Esophagus mucosa (tissue), 1 donor: ENCODE data around the gene SLC4A7. TPM values are rescaled to one million over a fixed set of nuclear protein-coding genes. Genes with fewer than 3 reads are reported as not detected.
"Not testable (repeated sequence)": the region's sequence is repeated elsewhere in the genome, so short reads cannot be mapped to it uniquely, and the experiment has no call there.

ENCODE experiments used
- ATAC-seq: fragments of 200-7000 bp; cut with Tn5 transposase; one replicate; pipeline ENCODE4 v1.9.1; 2020
- total RNA-seq: library from RNA; stranded (reverse); gene quantifications from one replicate; pipeline ENCODE4 v1.2.4, GENCODE V29; 2023
- donor health status: DM: yes; HTN: yes; CAD: no.

SLC4A7 gene
- total RNA-seq, 1 donor from 2014 or later: 17.3 TPM

GRCh38 chr3:27426926-27427325 is 57.3 kb downstream of the SLC4A7 start:
- no peak for ATAC-seq

GRCh38 chr3:27425896-27426565 is 58.2 kb downstream of the SLC4A7 start:
- ATAC-seq: no peak

- ATAC-seq: not testable (repeated sequence)
Observed at GRCh38 chr3:27424812-27425521, 59.2 kb downstream of the SLC4A7 start.

GRCh38 chr3:27423463-27423862 is 60.7 kb downstream of the SLC4A7 start:
- no peak for ATAC-seq

GRCh38 chr3:27422617-27423016 is 61.6 kb downstream of the SLC4A7 start:
- no peak for ATAC-seq

- no peak for ATAC-seq
Observed at GRCh38 chr3:27415202-27415601, 69.0 kb downstream of the SLC4A7 start.

- no peak for ATAC-seq
Observed at GRCh38 chr3:27392950-27393679, 91.1 kb downstream of the SLC4A7 start.

GRCh38 chr3:27392414-27392813 is 91.8 kb downstream of the SLC4A7 start:
- not testable (repeated sequence) for ATAC-seq

- no peak for ATAC-seq
Observed at GRCh38 chr3:27391796-27392195, 92.4 kb downstream of the SLC4A7 start.

- ATAC-seq: no peak
Observed at GRCh38 chr3:27387625-27388024, 96.6 kb downstream of the SLC4A7 start.

GRCh38 chr3:27385504-27385903 is 98.7 kb downstream of the SLC4A7 start:
- no peak for ATAC-seq

- ATAC-seq: no peak
Observed at GRCh38 chr3:27384191-27384590, 100.0 kb downstream of the SLC4A7 start.

GRCh38 chr3:27380433-27381357 is 103.5 kb downstream of the SLC4A7 start:
- no peak for ATAC-seq

- peak; percentile 41 for ATAC-seq
Observed at GRCh38 chr3:27378331-27378730, 105.9 kb downstream of the SLC4A7 start.

- ATAC-seq: no peak
Observed at GRCh38 chr3:27376109-27376772, 107.9 kb downstream of the SLC4A7 start.

- ATAC-seq: peak; percentile 100
Observed at GRCh38 chr3:27368831-27369607, 115.2 kb downstream of the SLC4A7 start, which contains the start of gene NEK10. Gene NEK10, minus strand, starts transcription at chr3:27369383. Its CDS starts 16,501 bp downstream, at chr3:27352882.

GRCh38 chr3:27366062-27366591 is 118.1 kb downstream of the SLC4A7 start:
- ATAC-seq: no peak

GRCh38 chr3:27360113-27361078 is 123.8 kb downstream of the SLC4A7 start:
- peak; percentile 47 for ATAC-seq

- no peak for ATAC-seq
Observed at GRCh38 chr3:27358372-27358771, 125.8 kb downstream of the SLC4A7 start.
